ENCODE data around the gene FILIP1.
A peak's percentile ranks its signal among the peaks of the same experiment; 100 is the strongest.

FILIP1 gene

DNA sequence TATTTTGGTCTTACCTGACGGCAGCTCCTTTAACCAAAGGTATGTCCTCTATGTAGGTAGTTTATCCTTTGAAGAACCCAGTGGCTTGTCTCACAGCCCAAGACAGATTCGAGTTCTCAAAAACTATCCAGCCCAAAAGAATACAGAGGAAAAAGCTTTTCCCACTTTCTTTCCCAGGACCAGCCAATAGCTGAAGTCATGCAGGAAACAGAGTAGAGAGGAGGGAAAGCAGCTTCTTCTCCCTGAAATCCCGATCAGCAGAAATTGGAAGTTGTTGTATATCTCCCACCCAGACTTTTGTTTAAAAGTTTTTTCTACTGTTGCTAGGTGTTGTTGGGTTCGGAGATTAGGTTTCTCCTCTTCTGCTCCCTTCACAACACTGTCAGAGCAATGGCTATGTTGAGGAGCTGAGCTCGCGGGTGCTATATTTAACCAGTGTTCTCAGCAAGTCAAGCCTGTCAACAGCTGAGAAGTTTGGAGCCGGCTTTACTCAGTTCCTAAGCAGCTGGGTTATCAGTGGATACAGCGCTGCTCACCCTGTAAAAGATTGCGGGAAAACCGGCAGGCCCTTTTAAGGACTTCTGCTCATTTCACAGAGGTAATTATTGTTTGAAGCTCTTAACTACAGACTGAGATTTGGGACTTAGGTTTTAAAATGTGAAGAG lies at the start of gene FILIP1:
Gene FILIP1 (minus strand): TSS at position 401 of the 665 bp plus-strand sequence. CDS start 78,828 bp downstream, outside the sequence.
- peak within 1 kb of the TSS; percentile 37 for H3K4me3 ChIP-seq (ENCODE audit: low read depth, low read length)
- TF ChIP-seq CTCF (IDR thresholded peaks at IDR 0.05; ENCODE audit: low read depth, low read length) = no peak

GRCh38 chr6:75543311-75543710 lies 49.7 kb upstream of the FILIP1 start:
- no peak for TF ChIP-seq CTCF (IDR thresholded peaks at IDR 0.05; ENCODE audit: low read depth, low read length)
- H3K4me3 ChIP-seq (ENCODE audit: low read depth, low read length) = no peak overlapping the region

GRCh38 chr6:75539136-75539535 lies 45.5 kb upstream of the FILIP1 start:
- H3K4me3 ChIP-seq (ENCODE audit: low read depth, low read length) = no peak overlapping the region
- no peak for TF ChIP-seq CTCF (IDR thresholded peaks at IDR 0.05; ENCODE audit: low read depth, low read length)

DNA sequence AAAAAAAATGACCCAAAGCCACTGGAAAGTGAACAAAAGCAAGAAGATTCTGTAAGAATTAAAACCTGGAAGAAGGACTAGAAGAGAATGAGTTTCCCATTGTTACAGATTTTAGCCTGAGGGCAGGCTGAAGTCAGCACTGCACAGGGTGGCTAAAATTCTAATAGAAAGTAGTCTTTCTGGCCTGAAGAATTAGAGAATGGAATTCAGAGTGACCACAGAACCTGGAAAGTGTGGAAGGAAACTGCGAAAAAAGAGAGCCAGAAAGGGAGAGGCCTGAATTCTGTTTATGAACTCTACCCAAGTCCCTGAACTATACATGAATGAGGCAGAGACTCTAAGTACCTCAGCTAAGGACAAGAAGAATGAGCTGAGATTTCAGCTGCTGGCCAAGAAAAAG lies 38.9 kb upstream of the FILIP1 start:
- H3K4me3 ChIP-seq (ENCODE audit: low read depth, low read length) = no peak overlapping the region
- TF ChIP-seq CTCF (IDR thresholded peaks at IDR 0.05; ENCODE audit: low read depth, low read length) = no peak

DNA sequence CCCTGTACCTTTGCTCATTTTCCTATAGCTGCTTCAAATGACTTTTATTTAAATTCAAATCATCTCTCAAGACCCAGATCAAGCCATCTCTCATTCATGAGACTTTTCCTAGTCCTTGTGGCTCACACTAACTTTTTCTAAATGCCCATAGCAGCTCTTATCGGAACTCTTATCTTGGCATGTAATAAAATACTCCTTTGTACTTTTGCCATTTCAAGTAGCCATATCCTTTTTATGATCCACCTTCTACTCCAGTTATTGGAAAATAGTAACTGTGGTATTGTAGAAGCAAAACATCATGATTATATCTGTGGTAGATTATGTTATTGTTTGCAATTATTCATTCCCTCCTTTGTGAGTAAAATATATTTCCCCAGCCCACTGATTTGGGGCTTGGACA lies 37.6 kb upstream of the FILIP1 start:
- TF ChIP-seq CTCF (IDR thresholded peaks at IDR 0.05; ENCODE audit: low read depth, low read length) = no peak
- H3K4me3 ChIP-seq (ENCODE audit: low read depth, low read length) = no peak overlapping the region

- no peak overlapping the region for H3K4me3 ChIP-seq (ENCODE audit: low read depth, low read length)
- TF ChIP-seq CTCF (IDR thresholded peaks at IDR 0.05; ENCODE audit: low read depth, low read length) = no peak
Measured at GRCh38 chr6:75530696-75531095, 37.1 kb upstream of the FILIP1 start.

- H3K4me3 ChIP-seq (ENCODE audit: low read depth, low read length) = no peak overlapping the region
- TF ChIP-seq CTCF (IDR thresholded peaks at IDR 0.05; ENCODE audit: low read depth, low read length) = no peak
Measured at GRCh38 chr6:75528423-75528822, 34.8 kb upstream of the FILIP1 start.
